B cell (primary cell): ENCODE results near the gene RMP24.
"Not testable (repeated sequence)": the region's sequence is repeated elsewhere in the genome, so short reads cannot be mapped to it uniquely, and the experiment has no call there.

Experiments
- ATAC-seq: fragments of 200-7000 bp; cut with Tn5 transposase; one replicate; pipeline ENCODE4 v1.10.0; 2021; ENCODE audit warnings: low read depth, mild to moderate bottlenecking, moderate number of reproducible peaks, moderate library complexity
- CTCF ChIA-PET: fragments of 350-600 bp; sonication (Branson Sonifier 250); formaldehyde crosslinking; loops from one replicate; lab custom pipeline; 2021; ENCODE audit warnings: antibody characterized with exemption, inconsistent platforms; lab: Charles Lee
- POLR2A ChIA-PET: fragments of 350-600 bp; sonication (Branson Sonifier 250); formaldehyde crosslinking; loops from one replicate; lab custom pipeline; 2021; ENCODE audit warnings: antibody characterized with exemption; lab: Charles Lee
- DNase-seq: peaks from one replicate; pipeline ENCODE4 v3.0.0; 2013
- H2AFZ ChIP-seq: 2 replicates; pipeline ENCODE4 v1.6.1; 2012; ENCODE audit warnings: mild to moderate bottlenecking, low read depth, low read length; ENCODE audit not compliant: insufficient read depth, poor library complexity, severe bottlenecking
- H3K27ac ChIP-seq, 2 donors: 1 replicate in 1 of 2; 2 replicates in 1 of 2; pipeline ENCODE4 v1.5.1; 2012 to 2013; ENCODE audit warnings: low read length in 2 of 2, mild to moderate bottlenecking in 2 of 2, moderate library complexity in 1 of 2
- H3K27me3 ChIP-seq, 4 experiments: fragments of 200-600 bp in 1 of 4; sonication (generic) in 1 of 4; replicated peaks in 1 of 4; 1 replicate in 2 of 4; 2 replicates in 2 of 4; pipeline versions ENCODE4 v1.6.1 to v1.7.0; 2013 to 2016; ENCODE audit warnings: low read length in 3 of 4, mild to moderate bottlenecking in 2 of 4, mixed read lengths in 1 of 4, moderate library complexity in 1 of 4; ENCODE audit not compliant: insufficient read depth in 4 of 4, control insufficient read depth in 3 of 4; ENCODE audit errors: control extremely low read depth in 1 of 4
- H3K36me3 ChIP-seq, 2 experiments: replicated peaks in 1 of 2; 1 replicate in 1 of 2; 2 replicates in 1 of 2; pipeline versions ENCODE4 v1.6.1 to v1.7.1; 2013; ENCODE audit warnings: low read length in 1 of 2; ENCODE audit not compliant: insufficient read depth in 2 of 2, control insufficient read depth in 1 of 2; ENCODE audit errors: control extremely low read depth in 1 of 2, extremely low read depth in 1 of 2
- H3K4me1 ChIP-seq, 2 donors: fragments of 200-600 bp in 1 of 2; sonication (generic) in 1 of 2; 1 replicate in 1 of 2; 2 replicates in 1 of 2; pipeline versions ENCODE4 v1.5.1 to v1.6.1; 2013 to 2017; ENCODE audit warnings: low read length in 2 of 2; ENCODE audit not compliant: control insufficient read depth in 2 of 2, insufficient read depth in 2 of 2
- H3K4me2 ChIP-seq: replicated peaks from 2 replicates; pipeline ENCODE3; 2012; ENCODE audit warnings: mild to moderate bottlenecking, low read depth, low read length; ENCODE audit not compliant: poor library complexity, severe bottlenecking
- H3K4me3 ChIP-seq, 5 experiments: fragments of 200-600 bp in 1 of 5; sonication (generic) in 1 of 5; 1 replicate in 3 of 5; 2 replicates in 2 of 5; pipeline versions ENCODE4 v1.5.1 to v1.7.0; 2011 to 2016; ENCODE audit warnings: low read length in 4 of 5, mild to moderate bottlenecking in 4 of 5, low read depth in 2 of 5, control low read depth in 1 of 5, moderate library complexity in 1 of 5; ENCODE audit not compliant: insufficient read depth in 1 of 5; ENCODE audit errors: control extremely low read depth in 1 of 5, extremely low read depth in 1 of 5
- H3K79me2 ChIP-seq: fragments of 200-600 bp; sonication (generic); one replicate; pipeline ENCODE4 v1.6.0; 2016; ENCODE audit warnings: low read length; ENCODE audit not compliant: control insufficient read depth, insufficient read depth
- H3K9ac ChIP-seq: fragments of 200-600 bp; sonication (generic); 2 replicates; pipeline ENCODE4 v1.6.1; 2017; ENCODE audit warnings: mild to moderate bottlenecking, low read length, moderate library complexity
- H3K9me3 ChIP-seq, 3 donors: one replicate each; pipeline versions ENCODE4 v1.6.1 to v1.7.1; 2013; ENCODE audit warnings: low read length in 2 of 3; ENCODE audit not compliant: control insufficient read depth in 2 of 3, insufficient read depth in 1 of 3; ENCODE audit errors: control extremely low read depth in 1 of 3
- H4K20me1 ChIP-seq: 2 replicates; pipeline ENCODE4 v1.6.0; 2012; ENCODE audit warnings: mild to moderate bottlenecking, low read length; ENCODE audit not compliant: insufficient read depth, control insufficient read depth, poor library complexity, severe bottlenecking
- H3K27ac Mint-ChIP-seq: one replicate; pipeline ENCODE4 v1.8.0; 2021; ENCODE audit warnings: mixed read lengths
- H3K27me3 Mint-ChIP-seq: one replicate; pipeline ENCODE4 v1.8.0; 2021; ENCODE audit warnings: mixed read lengths
- H3K4me1 Mint-ChIP-seq: one replicate; pipeline ENCODE4 v1.8.0; 2021; ENCODE audit warnings: mixed read lengths
- H3K4me3 Mint-ChIP-seq: one replicate; pipeline ENCODE4 v1.8.0; 2021; ENCODE audit warnings: mixed read lengths
- H3K9me3 Mint-ChIP-seq: one replicate; pipeline ENCODE4 v1.8.0; 2022; ENCODE audit warnings: mixed read lengths; ENCODE audit not compliant: insufficient read depth
- EZH2 ChIP-seq: IDR thresholded peaks from 2 replicates; pipeline ENCODE4 v1.6.1; 2012; ENCODE audit warnings: borderline replicate concordance, low read depth, mild to moderate bottlenecking, moderate library complexity, low read length; ENCODE audit not compliant: insufficient read depth, poor library complexity, severe bottlenecking
- WGBS: methylation state at CpG from one replicate; pipeline ENCODE4 v1.1.5; 2013; ENCODE audit warnings: missing lambda C conversion rate; ENCODE audit not compliant: insufficient coverage; 5-methylcytosine and 5-hydroxymethylcytosine counted together
- intact Hi-C: fragments of 100-400 bp; cut with micrococcal nuclease; formaldehyde crosslinking; loops from one replicate; pipeline ENCODE4 v1.10.0; 2022
- TF ChIP-seq, protein P1 (sequence below): fragments of 200-600 bp; IDR thresholded peaks from one replicate; pipeline ENCODE4 v1.8.0; 2022; ENCODE audit warnings: antibody characterized with exemption, mild to moderate bottlenecking

The RMP24 gene

DNA sequence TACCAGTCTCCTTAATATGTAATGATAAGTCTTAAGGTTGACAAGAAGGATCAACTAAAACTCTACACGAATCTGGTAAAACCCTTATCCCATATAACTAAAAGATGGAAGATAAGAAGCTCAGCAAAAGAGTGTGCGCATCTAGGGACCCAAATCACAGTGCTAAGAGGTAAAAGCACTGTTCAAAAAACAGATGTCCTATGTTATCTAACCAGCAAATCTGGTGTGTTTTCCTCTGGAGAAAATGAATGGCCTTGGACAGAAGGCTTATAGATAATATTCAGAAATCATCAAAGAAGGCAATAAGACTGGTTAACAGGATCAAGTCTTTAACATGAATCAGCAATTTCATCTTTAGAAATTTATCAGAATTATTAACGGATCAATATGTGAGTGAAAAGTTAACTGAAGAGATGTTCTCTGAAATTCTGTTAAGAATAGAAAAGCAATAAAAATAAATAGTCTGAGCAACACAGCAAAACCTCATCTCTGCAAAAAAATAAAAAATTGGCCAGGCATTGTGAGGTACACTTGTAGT is 47.8 kb downstream of the RMP24 start:
- intact Hi-C loops, result no loop called here
- H3K4me3 Mint-ChIP-seq, result no peak overlapping the region
- no peak overlapping the region for H3K27ac Mint-ChIP-seq
- H4K20me1 ChIP-seq, result peaks cover 11% of the 10 kb centered on the region
- H3K4me2 ChIP-seq, result no peak overlapping the region
- no peak overlapping the region for H3K27ac ChIP-seq
- peaks cover 6% of the 10 kb centered on the region for H3K79me2 ChIP-seq
- no peak overlapping the region for H2AFZ ChIP-seq
- TF ChIP-seq, protein P1, sequence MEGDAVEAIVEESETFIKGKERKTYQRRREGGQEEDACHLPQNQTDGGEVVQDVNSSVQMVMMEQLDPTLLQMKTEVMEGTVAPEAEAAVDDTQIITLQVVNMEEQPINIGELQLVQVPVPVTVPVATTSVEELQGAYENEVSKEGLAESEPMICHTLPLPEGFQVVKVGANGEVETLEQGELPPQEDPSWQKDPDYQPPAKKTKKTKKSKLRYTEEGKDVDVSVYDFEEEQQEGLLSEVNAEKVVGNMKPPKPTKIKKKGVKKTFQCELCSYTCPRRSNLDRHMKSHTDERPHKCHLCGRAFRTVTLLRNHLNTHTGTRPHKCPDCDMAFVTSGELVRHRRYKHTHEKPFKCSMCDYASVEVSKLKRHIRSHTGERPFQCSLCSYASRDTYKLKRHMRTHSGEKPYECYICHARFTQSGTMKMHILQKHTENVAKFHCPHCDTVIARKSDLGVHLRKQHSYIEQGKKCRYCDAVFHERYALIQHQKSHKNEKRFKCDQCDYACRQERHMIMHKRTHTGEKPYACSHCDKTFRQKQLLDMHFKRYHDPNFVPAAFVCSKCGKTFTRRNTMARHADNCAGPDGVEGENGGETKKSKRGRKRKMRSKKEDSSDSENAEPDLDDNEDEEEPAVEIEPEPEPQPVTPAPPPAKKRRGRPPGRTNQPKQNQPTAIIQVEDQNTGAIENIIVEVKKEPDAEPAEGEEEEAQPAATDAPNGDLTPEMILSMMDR, result no peak
- no peak for TF ChIP-seq EZH2
- DNase-seq, result no peak
- CTCF ChIA-PET, result interaction anchor here (1.0 to 7.5 kb wide), 2 partner anchors 44 to 263 kb away, joined by 3 to 175 read pairs; no protein-coding TSS in a partner anchor
- no peaks in the 10 kb centered on the region for H3K27me3 ChIP-seq
- no peak overlapping the region for H3K4me3 ChIP-seq
- no CpG with 5 or more reads among the region's 3 CpGs for WGBS
- H3K36me3 ChIP-seq, result peaks cover 3 to 6% of the 10 kb centered on the region in 2 experiments
- POLR2A ChIA-PET, result no interaction called here
- H3K4me1 Mint-ChIP-seq, result peaks cover 21% of the 10 kb centered on the region
- ATAC-seq, result no peak
- no peaks in the 10 kb centered on the region for H3K9me3 ChIP-seq
- H3K9me3 Mint-ChIP-seq, result no peaks in the 10 kb centered on the region
- peaks cover 11 to 17% of the 10 kb centered on the region in 2 donors for H3K4me1 ChIP-seq
- H3K9ac ChIP-seq, result no peak overlapping the region
- H3K27me3 Mint-ChIP-seq, result no peaks in the 10 kb centered on the region

DNA sequence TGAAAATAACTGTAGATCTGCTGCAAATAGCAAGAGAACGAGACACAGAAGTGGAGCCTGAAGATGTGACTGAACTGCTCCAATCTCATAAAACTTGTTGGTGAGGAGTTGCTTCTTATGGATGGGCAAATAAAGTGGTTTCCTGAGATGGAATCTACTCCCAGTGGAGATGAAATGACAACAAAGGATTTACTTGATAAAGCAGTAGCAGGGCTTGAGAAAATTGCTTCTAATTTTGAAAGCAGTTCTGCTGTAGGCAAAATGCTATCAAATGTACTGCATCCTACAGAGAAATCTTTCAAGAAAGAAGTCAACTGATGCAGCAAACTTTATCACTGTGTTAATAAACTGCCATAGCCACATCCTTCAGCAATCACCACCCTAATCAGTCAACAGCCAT is 50.9 kb downstream of the RMP24 start:
- no peaks in the 10 kb centered on the region for H4K20me1 ChIP-seq
- no peak overlapping the region for H3K27ac ChIP-seq
- H3K4me3 Mint-ChIP-seq, result no peak overlapping the region
- H3K27ac Mint-ChIP-seq, result no peak overlapping the region
- H3K79me2 ChIP-seq, result no peaks in the 10 kb centered on the region
- no peak for TF ChIP-seq EZH2
- TF ChIP-seq, protein P1, result no peak
- CTCF ChIA-PET, result interaction anchor here (1.1 to 7.5 kb wide), 3 partner anchors 7 to 788 kb away, joined by 3 to 175 read pairs (median 3); no protein-coding TSS in a partner anchor
- no peaks in the 10 kb centered on the region for H3K27me3 ChIP-seq
- H3K4me3 ChIP-seq, result no peak overlapping the region
- no peaks in the 10 kb centered on the region for H3K4me1 ChIP-seq
- no peaks in the 10 kb centered on the region for H3K4me1 Mint-ChIP-seq
- WGBS, result 100% methylated on average over 1 of the region's 1 CpG
- POLR2A ChIA-PET, result no interaction called here
- H3K4me2 ChIP-seq, result no peak overlapping the region
- H3K36me3 ChIP-seq, result peaks cover 8 to 31% of the 10 kb centered on the region in 2 experiments
- H2AFZ ChIP-seq, result no peak overlapping the region
- DNase-seq, result no peak
- H3K9me3 ChIP-seq, result no peaks in the 10 kb centered on the region
- H3K9me3 Mint-ChIP-seq, result no peaks in the 10 kb centered on the region
- no peak overlapping the region for H3K9ac ChIP-seq
- no peak for ATAC-seq
- intact Hi-C loops, result no loop called here
- H3K27me3 Mint-ChIP-seq, result no peaks in the 10 kb centered on the region

- CTCF ChIA-PET, result interaction anchor here (0.7 kb wide), 1 partner anchor 130 kb away, joined by 3 read pairs; no protein-coding TSS in a partner anchor
- peaks cover 13 to 40% of the 10 kb centered on the region in 2 experiments for H3K36me3 ChIP-seq
- H4K20me1 ChIP-seq, intact Hi-C loops, H3K79me2 ChIP-seq, H3K4me3 ChIP-seq, H3K9me3 Mint-ChIP-seq, H3K4me1 ChIP-seq, DNase-seq, ATAC-seq, H3K27me3 Mint-ChIP-seq, H3K4me3 Mint-ChIP-seq, H3K9me3 ChIP-seq, H2AFZ ChIP-seq, H3K9ac ChIP-seq, H3K4me1 Mint-ChIP-seq, H3K27ac Mint-ChIP-seq, H3K4me2 ChIP-seq, H3K27ac ChIP-seq, H3K27me3 ChIP-seq: not testable (repeated sequence)
- POLR2A ChIA-PET, result interaction anchor here (0.7 kb wide), 1 partner anchor 992 kb away, joined by 5 read pairs; no protein-coding TSS in a partner anchor
- 100% methylated on average over 2 of the region's 3 CpGs for WGBS
These were observed 51.8 kb downstream of the RMP24 start for GRCh38 chr18:36024241-36024640.
